ENCODE results near the gene DOK3.

DNA sequence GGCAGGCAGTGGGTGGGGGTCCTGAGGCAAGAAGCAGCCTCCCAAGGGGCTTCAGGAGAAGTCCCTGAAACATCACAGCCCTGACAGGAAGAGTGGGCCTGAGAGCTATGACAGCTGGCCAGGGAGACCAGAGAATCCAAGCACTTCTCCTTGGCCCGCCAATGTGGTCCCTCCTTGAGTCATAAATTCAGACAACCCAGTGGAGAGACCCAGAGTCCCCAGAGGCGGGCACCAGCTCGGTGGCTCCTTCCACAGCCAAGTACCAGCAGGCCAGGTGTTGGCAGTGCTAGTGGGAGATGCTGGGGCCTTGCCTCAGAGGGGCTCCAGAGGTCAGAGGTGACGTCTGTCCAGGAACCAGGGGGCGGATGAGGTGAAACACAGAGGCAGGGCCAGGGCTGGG lies 1.6 kb upstream of the DOK3 start:
- TF ChIP-seq, protein P1, sequence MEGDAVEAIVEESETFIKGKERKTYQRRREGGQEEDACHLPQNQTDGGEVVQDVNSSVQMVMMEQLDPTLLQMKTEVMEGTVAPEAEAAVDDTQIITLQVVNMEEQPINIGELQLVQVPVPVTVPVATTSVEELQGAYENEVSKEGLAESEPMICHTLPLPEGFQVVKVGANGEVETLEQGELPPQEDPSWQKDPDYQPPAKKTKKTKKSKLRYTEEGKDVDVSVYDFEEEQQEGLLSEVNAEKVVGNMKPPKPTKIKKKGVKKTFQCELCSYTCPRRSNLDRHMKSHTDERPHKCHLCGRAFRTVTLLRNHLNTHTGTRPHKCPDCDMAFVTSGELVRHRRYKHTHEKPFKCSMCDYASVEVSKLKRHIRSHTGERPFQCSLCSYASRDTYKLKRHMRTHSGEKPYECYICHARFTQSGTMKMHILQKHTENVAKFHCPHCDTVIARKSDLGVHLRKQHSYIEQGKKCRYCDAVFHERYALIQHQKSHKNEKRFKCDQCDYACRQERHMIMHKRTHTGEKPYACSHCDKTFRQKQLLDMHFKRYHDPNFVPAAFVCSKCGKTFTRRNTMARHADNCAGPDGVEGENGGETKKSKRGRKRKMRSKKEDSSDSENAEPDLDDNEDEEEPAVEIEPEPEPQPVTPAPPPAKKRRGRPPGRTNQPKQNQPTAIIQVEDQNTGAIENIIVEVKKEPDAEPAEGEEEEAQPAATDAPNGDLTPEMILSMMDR (IDR thresholded peaks at IDR 0.05 in 8 of 11, conservative IDR thresholded peaks at IDR 0.05 in 3 of 11), result no peak
- no peak for TF ChIP-seq POLR2A (IDR thresholded peaks at IDR 0.05)
